Retinal pigment epithelial cell (primary cell): Measurements from ENCODE around the gene KMT2C.

Source experiments
- DNase-seq: peaks from one replicate; pipeline ENCODE4 v3.0.0-alpha.2; 2010; ENCODE audit warnings: low read depth
- H3K4me3 ChIP-seq: 2 replicates; pipeline ENCODE4 v1.5.1; 2011; ENCODE audit warnings: mild to moderate bottlenecking, low read length, control low read depth, moderate library complexity
- TF ChIP-seq, protein P1 (sequence below): conservative IDR thresholded peaks from 2 replicates; pipeline ENCODE4 v1.5.1; 2011; ENCODE audit warnings: low read depth, low read length, control low read depth, inconsistent platforms

Gene KMT2C

DNA sequence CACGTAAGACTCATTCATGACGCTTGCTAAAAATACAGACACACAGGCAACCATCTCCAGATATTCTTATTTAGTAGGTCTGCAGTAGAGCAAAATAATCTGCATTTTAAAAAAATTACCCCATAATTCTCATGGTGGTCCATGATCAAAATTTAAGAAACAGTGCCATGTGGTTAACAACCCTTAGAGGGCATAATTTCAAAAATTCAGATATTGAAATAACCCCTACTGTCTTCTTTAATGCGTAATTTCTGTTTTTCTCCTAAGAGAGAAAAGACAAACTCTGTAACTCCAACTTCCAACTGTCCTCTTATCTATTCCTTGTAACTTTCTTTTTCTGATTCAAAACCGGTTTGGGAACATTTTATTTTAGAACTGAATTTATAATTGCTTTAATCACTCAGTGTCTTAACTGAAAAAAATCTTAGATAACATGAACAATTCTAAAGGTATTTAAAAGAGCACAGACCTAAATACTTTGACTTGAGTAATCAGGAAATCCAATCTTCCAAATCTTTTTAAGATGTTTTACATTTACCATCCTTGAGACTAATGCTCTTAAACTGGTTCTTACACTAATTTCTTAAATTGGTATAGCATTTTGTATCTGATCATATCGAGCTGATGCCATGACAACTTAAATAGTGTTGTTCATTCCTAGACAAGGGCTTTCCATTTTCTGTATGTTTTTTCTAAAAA, 262.3 kb downstream of the KMT2C start:
- DNase-seq = no peak
- no peak overlapping the region for H3K4me3 ChIP-seq
- TF ChIP-seq, protein P1, sequence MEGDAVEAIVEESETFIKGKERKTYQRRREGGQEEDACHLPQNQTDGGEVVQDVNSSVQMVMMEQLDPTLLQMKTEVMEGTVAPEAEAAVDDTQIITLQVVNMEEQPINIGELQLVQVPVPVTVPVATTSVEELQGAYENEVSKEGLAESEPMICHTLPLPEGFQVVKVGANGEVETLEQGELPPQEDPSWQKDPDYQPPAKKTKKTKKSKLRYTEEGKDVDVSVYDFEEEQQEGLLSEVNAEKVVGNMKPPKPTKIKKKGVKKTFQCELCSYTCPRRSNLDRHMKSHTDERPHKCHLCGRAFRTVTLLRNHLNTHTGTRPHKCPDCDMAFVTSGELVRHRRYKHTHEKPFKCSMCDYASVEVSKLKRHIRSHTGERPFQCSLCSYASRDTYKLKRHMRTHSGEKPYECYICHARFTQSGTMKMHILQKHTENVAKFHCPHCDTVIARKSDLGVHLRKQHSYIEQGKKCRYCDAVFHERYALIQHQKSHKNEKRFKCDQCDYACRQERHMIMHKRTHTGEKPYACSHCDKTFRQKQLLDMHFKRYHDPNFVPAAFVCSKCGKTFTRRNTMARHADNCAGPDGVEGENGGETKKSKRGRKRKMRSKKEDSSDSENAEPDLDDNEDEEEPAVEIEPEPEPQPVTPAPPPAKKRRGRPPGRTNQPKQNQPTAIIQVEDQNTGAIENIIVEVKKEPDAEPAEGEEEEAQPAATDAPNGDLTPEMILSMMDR = no peak

DNA sequence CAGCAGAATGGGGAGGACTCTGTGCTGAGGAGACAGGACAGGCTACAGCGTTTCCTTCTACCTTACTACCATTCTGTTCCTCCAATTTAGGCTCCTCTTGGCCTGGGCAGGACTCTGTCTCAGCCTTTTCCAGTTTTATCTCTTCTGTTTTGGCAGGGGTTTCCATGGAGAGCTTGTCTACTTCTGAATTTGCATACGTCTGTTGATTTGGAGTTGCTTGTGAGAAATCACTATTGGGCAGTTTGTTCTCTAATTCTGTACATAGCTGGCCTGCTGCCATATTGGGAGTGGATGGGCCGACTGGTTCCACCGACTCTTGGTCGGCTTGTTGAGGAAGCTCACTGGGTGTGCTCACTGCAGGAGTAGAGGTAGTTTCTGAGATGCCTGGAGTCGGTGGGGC, 273.5 kb downstream of the KMT2C start:
- TF ChIP-seq, protein P1 = no peak
- DNase-seq = no peak
- H3K4me3 ChIP-seq = no peak overlapping the region

DNA sequence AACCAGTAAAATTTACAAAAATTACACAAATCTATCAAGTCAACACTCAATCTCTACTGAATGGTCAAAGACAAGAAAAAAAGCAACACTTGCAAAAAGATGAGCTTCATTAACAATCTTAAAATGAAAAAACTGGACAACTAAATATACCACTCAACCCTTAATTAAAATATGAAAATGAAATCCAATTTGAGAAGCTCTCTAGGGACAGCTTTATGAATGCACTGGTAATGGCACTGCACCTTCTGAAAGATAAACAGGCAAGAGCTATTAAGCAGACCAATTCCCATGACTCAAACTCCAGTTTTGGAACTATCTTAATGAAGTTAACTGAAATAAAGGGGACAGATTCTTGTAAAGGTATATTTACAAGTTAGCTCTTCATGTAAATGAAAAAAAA, 274.6 kb downstream of the KMT2C start:
- DNase-seq = no peak
- H3K4me3 ChIP-seq = no peak overlapping the region
- TF ChIP-seq, protein P1 = no peak

DNA sequence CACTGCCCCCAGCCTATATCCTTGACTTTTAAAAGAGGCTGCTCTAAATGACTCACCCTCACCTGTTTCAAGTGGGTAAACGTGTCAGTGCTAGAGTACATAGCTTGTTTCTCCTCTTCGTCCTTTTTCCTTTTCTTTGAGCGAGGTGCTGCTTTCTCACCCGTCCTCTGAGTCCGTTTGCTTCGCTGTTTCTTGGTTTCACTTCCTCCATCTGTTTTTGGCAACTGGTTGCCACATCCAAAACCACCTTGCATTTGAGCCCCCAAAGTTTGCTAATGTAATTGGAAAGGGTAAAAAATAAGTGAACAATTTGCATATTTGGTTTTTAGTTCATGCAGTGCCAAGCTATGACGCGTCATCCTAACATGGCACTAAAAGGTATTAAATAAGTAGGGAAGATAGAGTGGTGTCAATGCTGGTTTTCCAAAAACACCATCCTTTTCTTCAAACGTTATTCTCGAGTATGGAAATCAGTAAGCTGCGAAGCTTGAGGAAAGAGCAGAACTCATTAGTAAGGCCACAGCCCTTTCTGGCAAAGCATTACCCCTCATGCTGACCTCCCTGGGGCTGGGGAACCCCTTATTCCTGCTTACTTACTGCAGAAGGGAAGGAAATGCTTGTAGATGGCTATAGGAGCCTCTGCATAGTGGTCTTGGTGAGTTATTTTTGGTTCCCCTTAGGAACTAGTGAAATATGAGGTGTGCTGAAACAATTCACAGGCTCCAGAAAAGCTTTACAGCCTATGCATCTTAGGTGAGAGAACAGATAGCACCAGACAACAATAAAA, 276.8 kb downstream of the KMT2C start:
- TF ChIP-seq, protein P1 = no peak
- no peak for DNase-seq
- H3K4me3 ChIP-seq = no peak overlapping the region

DNA sequence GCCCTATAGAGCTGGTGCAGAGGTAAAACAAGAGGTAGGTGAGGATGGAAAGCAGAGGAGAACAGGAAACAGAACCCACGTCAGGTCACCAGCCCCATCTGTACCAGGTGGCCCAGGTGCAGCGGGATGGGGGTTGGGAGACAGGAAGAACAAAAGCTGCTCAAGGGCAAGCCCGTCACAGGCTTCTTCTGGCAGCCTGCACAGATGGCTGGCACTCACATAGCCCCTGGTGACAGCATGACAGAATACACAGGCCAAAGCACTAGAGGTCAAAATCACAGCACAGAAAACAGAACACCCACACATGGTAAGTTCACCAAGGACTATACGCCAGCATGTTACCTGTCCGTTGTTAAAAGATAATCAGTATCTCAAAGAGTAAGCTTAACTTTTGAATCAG, 283.5 kb downstream of the KMT2C start:
- DNase-seq = no peak
- TF ChIP-seq, protein P1 = no peak
- H3K4me3 ChIP-seq = no peak overlapping the region

DNA sequence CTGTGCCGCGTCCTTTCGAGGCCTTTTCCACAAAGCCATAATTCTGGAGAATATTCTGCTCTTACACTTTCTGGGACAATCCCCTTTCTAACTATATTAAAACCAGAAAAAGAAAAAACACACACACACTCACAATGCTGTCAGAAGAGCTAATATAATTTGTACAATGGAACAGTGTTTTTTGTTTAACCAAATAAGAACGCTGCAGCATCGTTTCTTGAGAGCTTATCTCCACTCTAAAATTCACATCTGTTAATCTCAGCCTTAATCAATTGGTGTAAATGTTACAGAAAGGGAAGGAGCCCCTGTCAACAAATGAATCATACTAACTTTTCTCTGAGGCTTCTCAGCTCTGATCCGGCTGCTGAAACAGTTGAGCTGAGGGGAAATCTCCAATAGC, 286.4 kb downstream of the KMT2C start:
- DNase-seq = no peak
- H3K4me3 ChIP-seq = no peak overlapping the region
- TF ChIP-seq, protein P1 = no peak

DNA sequence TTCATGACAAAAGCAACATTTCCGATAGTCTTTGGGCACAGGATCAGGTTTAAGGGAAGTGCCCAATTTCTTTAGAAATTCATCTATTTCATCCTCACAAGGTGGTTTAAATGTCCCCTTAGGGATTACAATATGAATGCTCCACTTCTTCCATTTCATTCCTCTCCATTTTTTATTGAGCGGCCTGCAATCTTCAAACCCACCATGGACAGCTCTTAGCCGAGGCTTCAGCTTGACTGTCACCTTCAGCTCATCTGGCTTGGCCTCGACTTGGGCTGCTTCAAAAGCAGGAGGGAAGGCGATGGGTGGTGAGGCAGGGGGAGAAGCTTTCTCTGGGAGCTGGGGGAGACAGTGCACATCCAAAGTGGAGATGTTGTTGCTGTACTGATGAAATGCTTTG, 287.1 kb downstream of the KMT2C start:
- H3K4me3 ChIP-seq = no peak overlapping the region
- TF ChIP-seq, protein P1 = no peak
- no peak for DNase-seq
